ENCODE measurements around the gene TUBGCP3.

TUBGCP3 gene

GRCh38 chr13:112447306-112447705 is 140.6 kb downstream of the TUBGCP3 start:
- no peak overlapping the region for H3K27ac ChIP-seq (ENCODE audit: low read length)
- H3K4me3 ChIP-seq (ENCODE audit: low read length): no peak overlapping the region
- H3K4me1 ChIP-seq (ENCODE audit: control insufficient read depth, low read depth, low read length): peaks cover 10% of the 10 kb centered on the region
- peaks cover 14% of the 10 kb centered on the region for H3K27me3 ChIP-seq (ENCODE audit: control insufficient read depth, insufficient read depth, low read length)
- no peaks in the 10 kb centered on the region for H3K9me3 ChIP-seq (ENCODE audit: control insufficient read depth, low read depth, low read length)
- no peaks in the 10 kb centered on the region for H3K36me3 ChIP-seq (ENCODE audit: control insufficient read depth, low read depth, low read length)
- no peak overlapping the region for H3K9ac ChIP-seq (ENCODE audit: low read length)

- H3K9me3 ChIP-seq (ENCODE audit: control insufficient read depth, low read depth, low read length): no peaks in the 10 kb centered on the region
- H3K4me3 ChIP-seq (ENCODE audit: low read length): no peak overlapping the region
- peaks cover 10% of the 10 kb centered on the region for H3K4me1 ChIP-seq (ENCODE audit: control insufficient read depth, low read depth, low read length)
- peaks cover 14% of the 10 kb centered on the region for H3K27me3 ChIP-seq (ENCODE audit: control insufficient read depth, insufficient read depth, low read length)
- H3K27ac ChIP-seq (ENCODE audit: low read length): no peak overlapping the region
- no peak overlapping the region for H3K9ac ChIP-seq (ENCODE audit: low read length)
- H3K36me3 ChIP-seq (ENCODE audit: control insufficient read depth, low read depth, low read length): no peaks in the 10 kb centered on the region
Observed at GRCh38 chr13:112446867-112447266, 141.1 kb downstream of the TUBGCP3 start.

- H3K9ac ChIP-seq (ENCODE audit: low read length): no peak overlapping the region
- peaks cover 14% of the 10 kb centered on the region for H3K27me3 ChIP-seq (ENCODE audit: control insufficient read depth, insufficient read depth, low read length)
- H3K4me1 ChIP-seq (ENCODE audit: control insufficient read depth, low read depth, low read length): peaks cover 10% of the 10 kb centered on the region
- H3K4me3 ChIP-seq (ENCODE audit: low read length): no peak overlapping the region
- H3K36me3 ChIP-seq (ENCODE audit: control insufficient read depth, low read depth, low read length): no peaks in the 10 kb centered on the region
- no peaks in the 10 kb centered on the region for H3K9me3 ChIP-seq (ENCODE audit: control insufficient read depth, low read depth, low read length)
- no peak overlapping the region for H3K27ac ChIP-seq (ENCODE audit: low read length)
Observed at GRCh38 chr13:112446347-112446861, 141.5 kb downstream of the TUBGCP3 start.

GRCh38 chr13:112445411-112446271 is 142.3 kb downstream of the TUBGCP3 start:
- H3K4me3 ChIP-seq (ENCODE audit: low read length): no peak overlapping the region
- H3K27me3 ChIP-seq (ENCODE audit: control insufficient read depth, insufficient read depth, low read length): peaks cover 14% of the 10 kb centered on the region
- H3K27ac ChIP-seq (ENCODE audit: low read length): no peak overlapping the region
- no peak overlapping the region for H3K9ac ChIP-seq (ENCODE audit: low read length)
- no peaks in the 10 kb centered on the region for H3K36me3 ChIP-seq (ENCODE audit: control insufficient read depth, low read depth, low read length)
- H3K4me1 ChIP-seq (ENCODE audit: control insufficient read depth, low read depth, low read length): peaks cover 10% of the 10 kb centered on the region
- H3K9me3 ChIP-seq (ENCODE audit: control insufficient read depth, low read depth, low read length): no peaks in the 10 kb centered on the region

- no peaks in the 10 kb centered on the region for H3K9me3 ChIP-seq (ENCODE audit: control insufficient read depth, low read depth, low read length)
- peaks cover 10% of the 10 kb centered on the region for H3K4me1 ChIP-seq (ENCODE audit: control insufficient read depth, low read depth, low read length)
- no peak overlapping the region for H3K9ac ChIP-seq (ENCODE audit: low read length)
- no peak overlapping the region for H3K4me3 ChIP-seq (ENCODE audit: low read length)
- no peaks in the 10 kb centered on the region for H3K36me3 ChIP-seq (ENCODE audit: control insufficient read depth, low read depth, low read length)
- peaks cover 14% of the 10 kb centered on the region for H3K27me3 ChIP-seq (ENCODE audit: control insufficient read depth, insufficient read depth, low read length)
- H3K27ac ChIP-seq (ENCODE audit: low read length): no peak overlapping the region
Observed at GRCh38 chr13:112444416-112445399, 143.2 kb downstream of the TUBGCP3 start.

- no peaks in the 10 kb centered on the region for H3K36me3 ChIP-seq (ENCODE audit: control insufficient read depth, low read depth, low read length)
- H3K4me3 ChIP-seq (ENCODE audit: low read length): no peak overlapping the region
- H3K27me3 ChIP-seq (ENCODE audit: control insufficient read depth, insufficient read depth, low read length): peaks cover 14% of the 10 kb centered on the region
- H3K9me3 ChIP-seq (ENCODE audit: control insufficient read depth, low read depth, low read length): no peaks in the 10 kb centered on the region
- H3K4me1 ChIP-seq (ENCODE audit: control insufficient read depth, low read depth, low read length): peaks cover 10% of the 10 kb centered on the region
- H3K27ac ChIP-seq (ENCODE audit: low read length): no peak overlapping the region
- H3K9ac ChIP-seq (ENCODE audit: low read length): no peak overlapping the region
Observed at GRCh38 chr13:112443995-112444311, 144.0 kb downstream of the TUBGCP3 start.

- Histone ChIP-seq H3K27ac (ENCODE audit: low read length) (no peak overlapping the region), H3K9ac (ENCODE audit: low read length) (no peak overlapping the region), H3K9me3 (ENCODE audit: control insufficient read depth, low read depth, low read length) (peaks cover under 1% of the 10 kb centered on the region), H3K36me3 (ENCODE audit: control insufficient read depth, low read depth, low read length) (no peaks in the 10 kb centered on the region), H3K4me3 (ENCODE audit: low read length) (no peak overlapping the region), H3K27me3 (ENCODE audit: control insufficient read depth, insufficient read depth, low read length) (peaks cover 14% of the 10 kb centered on the region), H3K4me1 (ENCODE audit: control insufficient read depth, low read depth, low read length) (peaks cover 10% of the 10 kb centered on the region)
Observed at GRCh38 chr13:112443191-112443994, 144.6 kb downstream of the TUBGCP3 start.

GRCh38 chr13:112442483-112443090 is 145.4 kb downstream of the TUBGCP3 start:
- H3K27me3 ChIP-seq (ENCODE audit: control insufficient read depth, insufficient read depth, low read length): peaks cover 14% of the 10 kb centered on the region
- H3K4me3 ChIP-seq (ENCODE audit: low read length): no peak overlapping the region
- H3K36me3 ChIP-seq (ENCODE audit: control insufficient read depth, low read depth, low read length): no peaks in the 10 kb centered on the region
- peaks cover 10% of the 10 kb centered on the region for H3K4me1 ChIP-seq (ENCODE audit: control insufficient read depth, low read depth, low read length)
- peaks cover 9% of the 10 kb centered on the region for H3K9me3 ChIP-seq (ENCODE audit: control insufficient read depth, low read depth, low read length)
- H3K27ac ChIP-seq (ENCODE audit: low read length): no peak overlapping the region
- H3K9ac ChIP-seq (ENCODE audit: low read length): no peak overlapping the region

GRCh38 chr13:112441779-112442310 is 146.1 kb downstream of the TUBGCP3 start:
- Histone ChIP-seq H3K36me3 (ENCODE audit: control insufficient read depth, low read depth, low read length) (no peaks in the 10 kb centered on the region), H3K9ac (ENCODE audit: low read length) (no peak overlapping the region), H3K4me3 (ENCODE audit: low read length) (no peak overlapping the region), H3K27ac (ENCODE audit: low read length) (no peak overlapping the region), H3K9me3 (ENCODE audit: control insufficient read depth, low read depth, low read length) (peaks cover 9% of the 10 kb centered on the region), H3K4me1 (ENCODE audit: control insufficient read depth, low read depth, low read length) (peaks cover 10% of the 10 kb centered on the region), H3K27me3 (ENCODE audit: control insufficient read depth, insufficient read depth, low read length) (peaks cover 14% of the 10 kb centered on the region)

GRCh38 chr13:112441226-112441625 is 146.7 kb downstream of the TUBGCP3 start:
- Histone ChIP-seq H3K9me3 (ENCODE audit: control insufficient read depth, low read depth, low read length) (peaks cover 9% of the 10 kb centered on the region), H3K4me1 (ENCODE audit: control insufficient read depth, low read depth, low read length) (peaks cover 10% of the 10 kb centered on the region), H3K27me3 (ENCODE audit: control insufficient read depth, insufficient read depth, low read length) (peaks cover 14% of the 10 kb centered on the region), H3K9ac (ENCODE audit: low read length) (no peak overlapping the region), H3K27ac (ENCODE audit: low read length) (no peak overlapping the region), H3K36me3 (ENCODE audit: control insufficient read depth, low read depth, low read length) (no peaks in the 10 kb centered on the region), H3K4me3 (ENCODE audit: low read length) (no peak overlapping the region)
